Breast epithelium (tissue), 3 donors: Measurements from ENCODE around the gene CERS1.

ENCODE experiments used
- CTCF ChIP-seq, 3 donors: fragments of 450-650 bp; IDR thresholded peaks; one replicate each; pipeline ENCODE4 v1.5.1; 2016 to 2017; ENCODE audit warnings: antibody characterized with exemption in 3 of 3, mild to moderate bottlenecking in 3 of 3, moderate library complexity in 3 of 3
- POLR2A ChIP-seq: fragments of 450-650 bp; IDR thresholded peaks from one replicate; pipeline ENCODE4 v1.6.1; 2016; ENCODE audit warnings: antibody characterized with exemption, mild to moderate bottlenecking, moderate library complexity
- POLR2AphosphoS5 ChIP-seq, 3 donors: sonication (generic); formaldehyde crosslinking; IDR thresholded peaks; one replicate each; pipeline ENCODE4 v1.6.1; 2017; ENCODE audit warnings: antibody characterized with exemption in 3 of 3

DNA sequence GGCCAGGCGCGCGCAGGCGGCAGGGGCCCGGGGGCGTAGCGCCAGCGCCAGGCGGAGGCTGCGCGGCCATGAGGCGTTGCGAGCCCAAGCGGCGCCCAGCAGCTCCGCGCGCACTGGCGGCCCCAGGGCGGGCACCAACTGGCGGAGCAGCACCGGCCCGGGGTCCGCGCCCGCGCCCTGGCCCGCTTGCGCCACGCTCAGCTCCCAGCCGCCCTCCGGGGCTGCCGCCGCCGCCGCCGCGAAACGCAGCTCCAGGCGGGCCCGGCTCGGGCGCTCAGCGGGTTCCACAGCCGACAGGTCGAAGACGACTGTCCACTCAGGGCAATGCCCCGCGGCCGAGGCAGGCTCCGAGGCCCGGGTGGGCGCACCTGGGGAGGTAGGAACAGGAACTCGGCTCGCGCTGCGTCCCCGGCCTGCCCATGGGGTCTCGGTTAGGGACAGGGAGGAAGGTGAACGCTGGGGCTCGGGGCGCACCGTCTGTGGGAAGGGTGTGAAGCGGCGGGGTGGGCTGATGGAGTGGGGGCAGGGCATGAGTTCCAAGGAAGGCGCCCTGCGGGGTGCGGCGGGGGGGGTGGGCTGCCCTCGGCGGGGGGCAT, 26.8 kb downstream of the CERS1 start:
- TF ChIP-seq POLR2AphosphoS5 (IDR thresholded peaks at IDR 0.05) (no peak), CTCF (IDR thresholded peaks at IDR 0.05) (no peak), POLR2A (no peak)
